HepG2 (cell line): ENCODE results near the gene DHX32. TPM values are rescaled to one million over a fixed set of nuclear protein-coding genes. Genes with fewer than 3 reads are reported as not detected.

Experiments used
- ADNP ChIP-seq: sonication (generic); formaldehyde crosslinking; IDR thresholded peaks from 2 replicates; pipeline ENCODE4 v1.4.0; 2020; ENCODE audit warnings: missing genetic modification reagents
- ARHGAP35 ChIP-seq: sonication (generic); formaldehyde crosslinking; IDR thresholded peaks from 2 replicates; pipeline ENCODE4 v1.9.0; 2022; ENCODE audit warnings: mild to moderate bottlenecking, inconsistent platforms, moderate library complexity, missing genetic modification reagents, borderline replicate concordance
- CSRNP1 ChIP-seq: sonication (generic); formaldehyde crosslinking; IDR thresholded peaks from 2 replicates; pipeline ENCODE4 v1.8.1; 2023; ENCODE audit warnings: mild to moderate bottlenecking, missing genetic modification reagents
- ETS1 ChIP-seq: sonication (generic); formaldehyde crosslinking; IDR thresholded peaks from 2 replicates; pipeline ENCODE4 v1.4.0; 2020; ENCODE audit warnings: missing genetic modification reagents
- EZH2 ChIP-seq: conservative IDR thresholded peaks from 2 replicates; pipeline ENCODE4 v1.6.1; 2012; ENCODE audit warnings: mild to moderate bottlenecking, low read depth, low read length, moderate library complexity
- GATAD2A ChIP-seq: IDR thresholded peaks from 2 replicates; pipeline ENCODE4 v1.6.1; 2016
- HNRNPK ChIP-seq: fragments of 200-400 bp; formaldehyde crosslinking; IDR thresholded peaks from 2 replicates; pipeline ENCODE4 v1.6.1; 2018; ENCODE audit warnings: low read length, low read depth, moderate library complexity, mild to moderate bottlenecking; ENCODE audit not compliant: poor library complexity, severe bottlenecking
- IRF2 ChIP-seq: IDR thresholded peaks from 2 replicates; pipeline ENCODE4 v1.6.1; 2018; ENCODE audit warnings: missing genetic modification reagents, missing compliant biosample characterization
- MBD4 ChIP-seq: IDR thresholded peaks from 2 replicates; pipeline ENCODE4 v1.6.1; 2012; ENCODE audit warnings: low read length, inconsistent platforms, borderline replicate concordance
- NBN ChIP-seq: fragments of 450-650 bp; conservative IDR thresholded peaks from 2 replicates; pipeline ENCODE4 v1.6.1; 2017
- RARA ChIP-seq: IDR thresholded peaks from 2 replicates; pipeline ENCODE4 v1.6.1; 2016; ENCODE audit warnings: missing genetic modification reagents, missing compliant biosample characterization
- RXRB ChIP-seq: IDR thresholded peaks from 2 replicates; pipeline ENCODE4 v1.6.1; 2016; ENCODE audit warnings: borderline replicate concordance, missing genetic modification reagents, missing compliant biosample characterization
- SMAD3 ChIP-seq: sonication (generic); formaldehyde crosslinking; IDR thresholded peaks from 2 replicates; pipeline ENCODE4 v1.4.0; 2020; ENCODE audit warnings: missing genetic modification reagents
- TBX2 ChIP-seq: sonication (generic); formaldehyde crosslinking; IDR thresholded peaks from 2 replicates; pipeline ENCODE4 v1.5.0; 2020; ENCODE audit warnings: missing genetic modification reagents, mild to moderate bottlenecking, borderline replicate concordance
- TCF7L2 ChIP-seq: IDR thresholded peaks from 2 replicates; pipeline ENCODE4 v1.6.1; 2011; ENCODE audit warnings: mild to moderate bottlenecking, low read depth, low read length, moderate library complexity
- THAP11 ChIP-seq: IDR thresholded peaks from 2 replicates; pipeline ENCODE4 v1.6.1; 2016; ENCODE audit warnings: missing biosample characterization, missing genetic modification reagents
- ZC3H4 ChIP-seq: sonication (generic); formaldehyde crosslinking; IDR thresholded peaks from 2 replicates; pipeline ENCODE4 v1.4.0; 2020; ENCODE audit warnings: missing genetic modification reagents, borderline replicate concordance
- ZGPAT ChIP-seq: IDR thresholded peaks from 2 replicates; pipeline ENCODE4 v1.6.1; 2016; ENCODE audit warnings: mild to moderate bottlenecking
- ZMAT5 ChIP-seq: sonication (generic); formaldehyde crosslinking; IDR thresholded peaks from 2 replicates; pipeline ENCODE4 v1.5.0; 2020; ENCODE audit warnings: mild to moderate bottlenecking, low read depth, missing genetic modification reagents, borderline replicate concordance
- ZNF124 ChIP-seq: sonication (generic); formaldehyde crosslinking; IDR thresholded peaks from 2 replicates; pipeline ENCODE4 v1.4.0; 2020; ENCODE audit warnings: missing genetic modification reagents
- ZNF44 ChIP-seq: sonication (generic); formaldehyde crosslinking; IDR thresholded peaks from 2 replicates; pipeline ENCODE4 v1.5.1; 2020; ENCODE audit warnings: mild to moderate bottlenecking, missing genetic modification reagents
- ZNF605 ChIP-seq: sonication (generic); formaldehyde crosslinking; IDR thresholded peaks from 2 replicates; pipeline ENCODE4 v1.8.0; 2022; ENCODE audit warnings: mild to moderate bottlenecking, missing genetic modification reagents
- ZNF660 ChIP-seq: sonication (generic); formaldehyde crosslinking; IDR thresholded peaks from 2 replicates; pipeline ENCODE4 v1.5.1; 2020; ENCODE audit warnings: mild to moderate bottlenecking, low read depth, missing genetic modification reagents, borderline replicate concordance
- ZNF713 ChIP-seq: sonication (generic); formaldehyde crosslinking; IDR thresholded peaks from 2 replicates; pipeline ENCODE4 v1.4.0; 2020; ENCODE audit warnings: mild to moderate bottlenecking, missing genetic modification reagents
- polyA plus RNA-seq, 8 experiments: library from polyadenylated mRNA; depleted of rRNA in 3 of 8; stranded (reverse) in 7 of 8; unstranded in 1 of 8; fragments of >200 nt; fragmentation: Illumina TruSeq in 4 of 8; extraction: Trizol in 4 of 8; gene quantifications; 2 replicates each; pipeline versions ENCODE4 v1.2.1 to v1.2.3, GENCODE V29; 2011 to 2016; ENCODE audit warnings: low read depth in 4 of 8, missing spikeins in 1 of 8, mixed read lengths in 1 of 8; ENCODE audit not compliant: insufficient read depth in 1 of 8
- total RNA-seq, 5 experiments: library from RNA; depleted of rRNA; stranded (reverse); fragments of >200 nt; fragmentation: Illumina TruSeq; extraction: Trizol; gene quantifications; 2 replicates each; pipeline ENCODE4 v1.2.3, GENCODE V29; 2016; ENCODE audit warnings: low read depth in 1 of 5

DHX32 gene
- total and polyA plus RNA-seq, 2 of the 13 experiments (the other 11 are each of a cell fraction or from before 2014, with no cell fraction given) = 15.5 to 16.5 TPM

- TF ChIP-seq TBX2 (CRISPR knock-in tag) (0 out of 2 replicates have a peak, but pooled peaks have one; percentile 41), RXRB (CRISPR knock-in tag) (peak; percentile 95), ADNP (CRISPR knock-in tag) (no peak), EZH2 (no peak), ZNF713 (CRISPR knock-in tag) (no peak), ZMAT5 (CRISPR knock-in tag) (no peak), RARA (CRISPR knock-in tag) (peak; percentile 64), ETS1 (CRISPR knock-in tag) (no peak), ZNF124 (CRISPR knock-in tag) (peak; percentile 74), THAP11 (CRISPR knock-in tag) (peak; percentile 86), ZC3H4 (CRISPR knock-in tag) (no peak), ZGPAT (CRISPR knock-in tag) (peak; percentile 79), CSRNP1 (CRISPR knock-in tag) (no peak), SMAD3 (CRISPR knock-in tag) (peak; percentile 87; the same call in 1 of the 2 replicates), HNRNPK (peak; percentile 79), GATAD2A (CRISPR knock-in tag) (0 out of 2 replicates have a peak, but pooled peaks have one; percentile 15), ZNF605 (no peak), ZNF660 (CRISPR knock-in tag) (no peak), NBN (no peak), TCF7L2 (no peak), ARHGAP35 (CRISPR knock-in tag) (peak; percentile 46; the same call in 1 of the 2 replicates), IRF2 (CRISPR knock-in tag) (no peak), MBD4 (no peak), ZNF44 (peak; percentile 27; the same call in 1 of the 2 replicates)
Measured at GRCh38 chr10:125822878-125823662, 58.0 kb downstream of the DHX32 start, which contains the start of the genes BCCIP and UROS (continued).
